IMR-90 (cell line): ENCODE results near the gene LYPD6.

Source experiments
- FOS ChIP-seq: fragments of 150-350 bp; IDR thresholded peaks from 2 replicates; pipeline ENCODE4 v1.6.1; 2016; ENCODE audit warnings: low read depth, low read length
- MAFK ChIP-seq: IDR thresholded peaks from 2 replicates; pipeline ENCODE4 v1.6.1; 2012; ENCODE audit warnings: low read depth, low read length, improper control_type of control experiment
- MXI1 ChIP-seq: IDR thresholded peaks from 2 replicates; pipeline ENCODE4 v1.6.1; 2012; ENCODE audit warnings: low read depth, mild to moderate bottlenecking, low read length, moderate library complexity, borderline replicate concordance
- POLR2A ChIP-seq: IDR thresholded peaks from 2 replicates; pipeline ENCODE4 v1.6.1; 2012; ENCODE audit warnings: mild to moderate bottlenecking, low read depth, low read length
- RCOR1 ChIP-seq: IDR thresholded peaks from 2 replicates; pipeline ENCODE4 v1.6.1; 2012; ENCODE audit warnings: mild to moderate bottlenecking, low read length, improper control_type of control experiment; ENCODE audit not compliant: insufficient replicate concordance
- TF ChIP-seq, protein P1 (sequence below): fragments of 150-350 bp; IDR thresholded peaks from 2 replicates; pipeline ENCODE4 v1.6.1; 2017; ENCODE audit warnings: mild to moderate bottlenecking, antibody characterized with exemption, low read length, low read depth
- TF ChIP-seq, protein P2 (sequence below): conservative IDR thresholded peaks from 2 replicates; pipeline ENCODE4 v1.5.1; 2012; ENCODE audit warnings: mild to moderate bottlenecking, low read depth, low read length, improper control_type of control experiment

GRCh38 chr2:149410701-149411484 is 80.5 kb downstream of the LYPD6 start:
- TF ChIP-seq, protein P1, sequence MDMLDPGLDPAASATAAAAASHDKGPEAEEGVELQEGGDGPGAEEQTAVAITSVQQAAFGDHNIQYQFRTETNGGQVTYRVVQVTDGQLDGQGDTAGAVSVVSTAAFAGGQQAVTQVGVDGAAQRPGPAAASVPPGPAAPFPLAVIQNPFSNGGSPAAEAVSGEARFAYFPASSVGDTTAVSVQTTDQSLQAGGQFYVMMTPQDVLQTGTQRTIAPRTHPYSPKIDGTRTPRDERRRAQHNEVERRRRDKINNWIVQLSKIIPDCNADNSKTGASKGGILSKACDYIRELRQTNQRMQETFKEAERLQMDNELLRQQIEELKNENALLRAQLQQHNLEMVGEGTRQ: no peak
- TF ChIP-seq, protein P2, sequence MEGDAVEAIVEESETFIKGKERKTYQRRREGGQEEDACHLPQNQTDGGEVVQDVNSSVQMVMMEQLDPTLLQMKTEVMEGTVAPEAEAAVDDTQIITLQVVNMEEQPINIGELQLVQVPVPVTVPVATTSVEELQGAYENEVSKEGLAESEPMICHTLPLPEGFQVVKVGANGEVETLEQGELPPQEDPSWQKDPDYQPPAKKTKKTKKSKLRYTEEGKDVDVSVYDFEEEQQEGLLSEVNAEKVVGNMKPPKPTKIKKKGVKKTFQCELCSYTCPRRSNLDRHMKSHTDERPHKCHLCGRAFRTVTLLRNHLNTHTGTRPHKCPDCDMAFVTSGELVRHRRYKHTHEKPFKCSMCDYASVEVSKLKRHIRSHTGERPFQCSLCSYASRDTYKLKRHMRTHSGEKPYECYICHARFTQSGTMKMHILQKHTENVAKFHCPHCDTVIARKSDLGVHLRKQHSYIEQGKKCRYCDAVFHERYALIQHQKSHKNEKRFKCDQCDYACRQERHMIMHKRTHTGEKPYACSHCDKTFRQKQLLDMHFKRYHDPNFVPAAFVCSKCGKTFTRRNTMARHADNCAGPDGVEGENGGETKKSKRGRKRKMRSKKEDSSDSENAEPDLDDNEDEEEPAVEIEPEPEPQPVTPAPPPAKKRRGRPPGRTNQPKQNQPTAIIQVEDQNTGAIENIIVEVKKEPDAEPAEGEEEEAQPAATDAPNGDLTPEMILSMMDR: no peak
- TF ChIP-seq FOS: no peak
- no peak for TF ChIP-seq RCOR1
- no peak for TF ChIP-seq POLR2A
- TF ChIP-seq MXI1: no peak
- no peak for TF ChIP-seq MAFK
